Heart left ventricle (tissue), 13 donors: ENCODE results near the gene CD27.

Experiments used
- CTCF ChIP-seq, 12 donors: fragments of 200-600 bp; sonication (generic) in 4 of 12; IDR thresholded peaks; one replicate each; pipeline versions ENCODE4 v1.5.0 to v1.8.0; 2018 to 2022; ENCODE audit warnings: antibody characterized with exemption in 12 of 12, mild to moderate bottlenecking in 5 of 12
- POLR2A ChIP-seq, 2 donors: fragments of 450-650 bp; IDR thresholded peaks; one replicate each; pipeline ENCODE4 v1.6.1; 2017; ENCODE audit warnings: antibody characterized with exemption in 2 of 2, mild to moderate bottlenecking in 2 of 2, moderate library complexity in 2 of 2
- donor health status: ischemic (EF 13 %, LVEDD 7.1; RV severe dilation, severe dysfunction).
- donor health status: DM: no; HTN: yes; CAD: no.
- donor health status: DM: no; HTN: no; CAD: no.
- donor health status: ischemic (EF 25% LVEDD 6.9; RV normal size, moderate dysfunction).
- donor health status: ischemic (EF 25% LVEDD 5.7; RV mildly dilated, moderate dysfunction).
- donor health status: ischemic (EF 35%, LVEDD 5.7; RV mildly dilated, moderate dysfunction).
- donor health status: nonischemic (EF 11% LVEDD 7.7; RV severe dilation, severe dysfunction).
- donor health status: DM: yes; HTN: yes; CAD: no.
- donor health status: PGD.
- donor health status: ischemic (EF 29% LVEDD 5.4; RV normal size, mild dysfunction).
- donor health status: nonischemic (EF 23%, LVEDD 6.1; RV moderate dilation, normal function).

- TF ChIP-seq CTCF (IDR thresholded peaks at IDR 0.05) (no peak), POLR2A (IDR thresholded peaks at IDR 0.05) (no peak)
These were observed 55.7 kb downstream of the CD27 start for GRCh38 chr12:6500466-6500865.
